MCF 10A (cell line): ENCODE measurements around the gene PRX. TPM values are rescaled to one million over a fixed set of nuclear protein-coding genes. Genes with fewer than 3 reads are reported as not detected.
"Not testable (repeated sequence)": the region's sequence is repeated elsewhere in the genome, so short reads cannot be mapped to it uniquely, and the experiment has no call there.

Experiments used
- BruUV-seq: library from RNA; stranded (reverse); fragments of 400-500 nt; replicated peaks from 2 replicates; lab custom pipeline; 2021; lab: Mats Ljungman, UMichigan
- CTCF ChIA-PET: fragments of 300-600 bp; sonication (Branson Sonifier 250); formaldehyde crosslinking; extraction: SDS; loops from one replicate; lab custom pipeline; 2021; ENCODE audit warnings: antibody characterized with exemption, inconsistent platforms; lab: Yijun Ruan, JAX
- POLR2A ChIA-PET: fragments of 300-600, 350-650 bp; sonication (Branson Sonifier 250); formaldehyde crosslinking; extraction: SDS; loops from one replicate; lab custom pipeline; 2020; ENCODE audit warnings: antibody characterized with exemption, inconsistent platforms; lab: Yijun Ruan, JAX
- DNase-seq: peaks from one replicate; pipeline ENCODE4 v3.0.0-alpha.2; 2018; ENCODE audit not compliant: unreplicated experiment
- H3K27ac Mint-ChIP-seq: one replicate; pipeline ENCODE4 v1.8.0; 2022; ENCODE audit warnings: mild to moderate bottlenecking, low read depth, mixed read lengths; ENCODE audit not compliant: unreplicated experiment
- H3K27me3 Mint-ChIP-seq: one replicate; pipeline ENCODE4 v1.8.0; 2022; ENCODE audit warnings: mixed read lengths; ENCODE audit not compliant: insufficient read depth, unreplicated experiment
- H3K36me3 Mint-ChIP-seq: one replicate; pipeline ENCODE4 v1.8.0; 2022; ENCODE audit warnings: mild to moderate bottlenecking, moderate library complexity, mixed read lengths; ENCODE audit not compliant: insufficient read depth, unreplicated experiment
- H3K4me1 Mint-ChIP-seq: one replicate; pipeline ENCODE4 v1.8.0; 2022; ENCODE audit warnings: mixed read lengths; ENCODE audit not compliant: insufficient read depth, unreplicated experiment
- H3K4me3 Mint-ChIP-seq: one replicate; pipeline ENCODE4 v1.8.0; 2022; ENCODE audit warnings: mild to moderate bottlenecking, moderate library complexity, mixed read lengths; ENCODE audit not compliant: unreplicated experiment
- H3K9me3 Mint-ChIP-seq: one replicate; pipeline ENCODE4 v1.8.0; 2022; ENCODE audit warnings: mixed read lengths; ENCODE audit not compliant: unreplicated experiment
- intact Hi-C: fragments of 100-400 bp; cut with micrococcal nuclease; formaldehyde crosslinking; loops from 2 replicates; pipeline ENCODE4 v1.14.1; 2022
- total RNA-seq: library from RNA; stranded (reverse); gene quantifications from 2 replicates; pipeline ENCODE4 v1.2.3, GENCODE V29; 2022
- TF ChIP-seq, protein P1 (sequence below): fragments of 200-600 bp; IDR thresholded peaks from one replicate; pipeline ENCODE4 v1.8.0; 2022; ENCODE audit warnings: antibody characterized with exemption, mild to moderate bottlenecking; ENCODE audit not compliant: unreplicated experiment

PRX gene
- total RNA-seq, 1 experiment from 2014 or later = 2.4 TPM

DNA sequence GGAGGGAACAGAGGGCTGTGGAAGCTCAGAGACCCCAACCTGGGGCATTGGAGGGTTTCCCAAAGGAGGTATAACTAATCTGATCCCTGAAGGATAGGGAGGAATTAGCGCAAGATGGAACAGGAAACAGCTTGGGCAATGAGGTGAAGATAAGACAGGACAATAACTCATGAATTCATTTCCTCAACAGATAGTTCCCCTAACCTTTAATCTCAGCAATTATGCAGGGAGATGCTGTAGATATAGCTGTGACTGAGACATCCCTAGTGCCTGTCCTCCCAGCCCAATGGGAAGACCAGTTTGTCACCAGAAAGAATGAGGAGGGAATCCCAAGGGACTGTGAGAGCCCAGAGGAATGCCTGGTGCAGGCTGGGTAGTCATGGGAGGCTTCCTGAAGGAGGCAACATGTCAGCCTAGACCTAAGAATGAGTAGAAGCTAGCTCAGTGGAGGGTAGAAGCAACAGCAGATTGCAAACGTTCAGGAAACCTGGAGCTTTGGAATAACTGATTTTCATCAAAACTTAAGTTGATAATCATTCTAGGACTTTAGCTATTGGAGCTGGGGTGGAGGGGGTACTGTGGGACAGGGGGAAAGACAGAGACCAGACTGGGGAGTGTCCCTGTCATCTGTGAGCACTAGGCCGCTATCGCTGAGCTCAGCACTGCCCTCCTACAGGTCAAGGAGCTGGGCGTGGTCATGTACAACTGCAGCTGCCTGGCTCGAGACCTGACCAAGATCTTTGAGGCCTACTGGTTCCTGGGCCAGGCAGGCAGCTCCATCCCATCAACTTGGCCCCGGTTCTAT lies 42.0 kb downstream of the PRX start:
- Mint-ChIP-seq H3K27ac (no peak overlapping the region), H3K27me3 (no peaks in the 10 kb centered on the region), H3K9me3 (no peaks in the 10 kb centered on the region), H3K36me3 (peaks cover 48% of the 10 kb centered on the region), H3K4me3 (no peak overlapping the region), H3K4me1 (no peaks in the 10 kb centered on the region)
- intact Hi-C loops = no loop called here
- ChIA-PET CTCF (no interaction called here), POLR2A (no interaction called here)
- DNase-seq = no peak
- BruUV-seq = no TSS peak
- TF ChIP-seq, protein P1, sequence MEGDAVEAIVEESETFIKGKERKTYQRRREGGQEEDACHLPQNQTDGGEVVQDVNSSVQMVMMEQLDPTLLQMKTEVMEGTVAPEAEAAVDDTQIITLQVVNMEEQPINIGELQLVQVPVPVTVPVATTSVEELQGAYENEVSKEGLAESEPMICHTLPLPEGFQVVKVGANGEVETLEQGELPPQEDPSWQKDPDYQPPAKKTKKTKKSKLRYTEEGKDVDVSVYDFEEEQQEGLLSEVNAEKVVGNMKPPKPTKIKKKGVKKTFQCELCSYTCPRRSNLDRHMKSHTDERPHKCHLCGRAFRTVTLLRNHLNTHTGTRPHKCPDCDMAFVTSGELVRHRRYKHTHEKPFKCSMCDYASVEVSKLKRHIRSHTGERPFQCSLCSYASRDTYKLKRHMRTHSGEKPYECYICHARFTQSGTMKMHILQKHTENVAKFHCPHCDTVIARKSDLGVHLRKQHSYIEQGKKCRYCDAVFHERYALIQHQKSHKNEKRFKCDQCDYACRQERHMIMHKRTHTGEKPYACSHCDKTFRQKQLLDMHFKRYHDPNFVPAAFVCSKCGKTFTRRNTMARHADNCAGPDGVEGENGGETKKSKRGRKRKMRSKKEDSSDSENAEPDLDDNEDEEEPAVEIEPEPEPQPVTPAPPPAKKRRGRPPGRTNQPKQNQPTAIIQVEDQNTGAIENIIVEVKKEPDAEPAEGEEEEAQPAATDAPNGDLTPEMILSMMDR = no peak

DNA sequence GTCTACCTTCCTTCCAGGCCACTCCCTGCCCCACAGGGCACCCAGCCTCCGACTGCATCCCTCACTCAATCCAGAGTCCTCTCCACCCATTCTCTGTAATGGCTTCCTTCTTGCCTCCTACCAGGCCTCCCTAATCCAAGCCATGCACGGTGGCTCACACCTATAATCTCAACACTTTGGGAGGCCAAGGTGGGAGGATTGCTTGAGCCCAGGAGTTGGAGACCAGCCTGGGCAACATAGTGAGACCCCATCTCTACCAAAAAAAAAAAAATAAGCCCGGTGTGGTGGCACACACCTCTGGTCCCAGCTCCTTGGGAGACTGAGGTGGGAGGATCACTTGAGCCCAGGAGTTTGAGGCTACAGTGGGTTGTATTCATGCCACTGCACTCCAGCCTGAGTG lies 42.9 kb downstream of the PRX start:
- POLR2A ChIA-PET = interaction anchor here (0.6 to 1.0 kb wide), 2 partner anchors 56 to 1417 kb away, joined by 3 read pairs; partner anchors contain the start of gene SERTAD1
- H3K36me3 Mint-ChIP-seq = peaks cover 46% of the 10 kb centered on the region
- H3K4me3 Mint-ChIP-seq, intact Hi-C loops, H3K27me3 Mint-ChIP-seq, BruUV-seq, CTCF ChIA-PET, H3K27ac Mint-ChIP-seq, DNase-seq, H3K4me1 Mint-ChIP-seq, H3K9me3 Mint-ChIP-seq: not testable (repeated sequence)

DNA sequence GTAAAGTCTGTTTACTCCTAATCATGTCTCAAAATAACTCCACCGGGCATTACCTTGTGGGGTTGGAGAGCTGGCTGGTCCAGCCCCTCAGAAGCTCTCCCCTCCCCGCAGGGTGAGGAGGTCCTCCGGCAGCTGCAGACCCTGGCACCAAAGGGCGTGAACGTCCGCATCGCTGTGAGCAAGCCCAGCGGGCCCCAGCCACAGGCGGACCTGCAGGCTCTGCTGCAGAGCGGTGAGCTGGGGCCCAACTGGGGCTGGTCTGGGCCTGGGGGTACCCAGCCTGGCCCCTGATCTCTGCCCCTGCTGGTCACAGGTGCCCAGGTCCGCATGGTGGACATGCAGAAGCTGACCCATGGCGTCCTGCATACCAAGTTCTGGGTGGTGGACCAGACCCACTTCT lies 43.4 kb downstream of the PRX start:
- Mint-ChIP-seq H3K36me3 (peaks cover 41% of the 10 kb centered on the region), H3K4me1 (no peaks in the 10 kb centered on the region), H3K27ac (no peak overlapping the region), H3K4me3 (no peak overlapping the region), H3K27me3 (no peaks in the 10 kb centered on the region), H3K9me3 (no peaks in the 10 kb centered on the region)
- intact Hi-C loops = no loop called here
- ChIA-PET CTCF (no interaction called here), POLR2A (interaction anchor here (0.6 to 1.0 kb wide), 2 partner anchors 56 to 1417 kb away, joined by 3 read pairs; partner anchors contain the start of gene SERTAD1)
- no TSS peak for BruUV-seq
- TF ChIP-seq, protein P1 = no peak
- no peak for DNase-seq

DNA sequence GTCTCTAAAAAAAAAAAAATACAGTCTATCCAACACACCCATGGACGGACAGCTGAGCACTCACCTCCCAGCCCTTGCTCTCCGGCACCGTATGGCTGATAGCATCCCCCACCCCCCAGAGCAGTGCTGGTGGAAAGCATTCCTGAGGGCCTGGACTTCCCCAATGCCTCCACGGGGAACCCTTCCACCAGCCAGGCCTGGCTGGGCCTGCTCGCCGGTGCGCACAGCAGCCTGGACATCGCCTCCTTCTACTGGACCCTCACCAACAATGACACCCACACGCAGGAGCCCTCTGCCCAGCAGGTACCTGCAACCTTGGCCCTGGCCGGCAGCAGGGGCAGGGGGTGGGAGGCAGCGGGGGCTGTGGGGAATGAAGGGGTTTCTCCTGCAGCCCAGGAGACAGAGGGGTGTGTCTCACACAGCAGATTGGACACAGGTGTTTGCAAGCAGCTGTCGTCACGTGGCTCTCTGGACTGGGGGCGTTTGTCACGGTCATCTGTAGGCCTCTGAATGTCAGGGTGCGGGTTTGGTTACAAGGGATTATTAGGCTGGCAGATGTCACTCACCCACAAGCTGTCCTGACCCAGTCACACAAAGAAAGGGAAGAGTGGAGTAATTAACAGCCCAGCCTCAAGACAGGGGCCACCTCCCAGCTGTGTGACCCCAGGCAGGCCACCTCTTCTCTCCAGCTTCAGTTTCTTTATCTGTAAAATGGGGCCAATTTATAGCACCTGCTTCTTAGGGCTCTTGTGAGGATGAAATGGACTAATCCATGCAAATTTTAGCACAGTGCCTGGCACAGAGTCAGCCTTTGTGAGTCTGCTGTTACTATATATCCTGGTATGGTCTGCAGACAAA lies 45.4 kb downstream of the PRX start:
- CTCF ChIA-PET = interaction anchor here (0.5 to 0.6 kb wide), 2 partner anchors 231 to 1713 kb away, joined by 3 read pairs; no protein-coding TSS in a partner anchor
- no TSS peak for BruUV-seq
- intact Hi-C loops = no loop called here
- Mint-ChIP-seq H3K27ac (no peak overlapping the region), H3K36me3 (peaks cover 23% of the 10 kb centered on the region), H3K9me3 (no peaks in the 10 kb centered on the region), H3K27me3 (no peaks in the 10 kb centered on the region), H3K4me3 (no peak overlapping the region), H3K4me1 (no peaks in the 10 kb centered on the region)
- POLR2A ChIA-PET = interaction anchor here (0.7 kb wide), 1 partner anchor 36 kb away, joined by 3 read pairs; no protein-coding TSS in a partner anchor
- no peak for DNase-seq
- TF ChIP-seq, protein P1 = no peak
